Transverse colon (tissue), 4 donors: ENCODE measurements around the gene SP6. TPM values are rescaled to one million over a fixed set of nuclear protein-coding genes. Genes with fewer than 3 reads are reported as not detected.
A peak's percentile ranks its signal among the peaks of the same experiment; 100 is the strongest.

Experiments
- DNase-seq: peaks from one replicate; pipeline ENCODE4 v3.0.0-alpha.2; 2019
- H3K27ac ChIP-seq, 4 donors: fragments of 200-600 bp; sonication (generic); 2 replicates each; pipeline ENCODE4 v1.5.1; 2016 to 2018; ENCODE audit warnings: inconsistent platforms in 4 of 4
- H3K27me3 ChIP-seq: fragments of 200-600 bp; sonication (generic); 2 replicates; pipeline ENCODE4 v1.5.1; 2017; ENCODE audit warnings: inconsistent platforms
- H3K36me3 ChIP-seq, 4 donors: fragments of 200-600 bp; sonication (generic); 2 replicates each; pipeline ENCODE4 v1.5.1; 2017 to 2019; ENCODE audit warnings: inconsistent platforms in 4 of 4
- H3K4me1 ChIP-seq, 4 donors: fragments of 200-600 bp; sonication (generic); 2 replicates each; pipeline ENCODE4 v1.5.1; 2017 to 2020; ENCODE audit warnings: inconsistent platforms in 4 of 4
- H3K4me3 ChIP-seq, 4 donors: fragments of 200-600 bp; sonication (generic); 1 replicate in 1 of 4; 2 replicates in 3 of 4; pipeline versions ENCODE4 v1.5.1 to v1.6.1; 2017 to 2019; ENCODE audit warnings: inconsistent platforms in 4 of 4
- H3K9me3 ChIP-seq, 2 donors: fragments of 200-600 bp; sonication (generic); 2 replicates each; pipeline ENCODE4 v1.5.1; 2017 to 2019; ENCODE audit warnings: inconsistent platforms in 2 of 2
- EP300 ChIP-seq: sonication (generic); formaldehyde crosslinking; IDR thresholded peaks from one replicate; pipeline ENCODE4 v1.6.1; 2017; ENCODE audit warnings: antibody characterized with exemption, low read depth
- POLR2A ChIP-seq: fragments of 450-650 bp; IDR thresholded peaks from one replicate; pipeline ENCODE4 v1.6.1; 2016; ENCODE audit warnings: antibody characterized with exemption, mild to moderate bottlenecking, moderate library complexity
- POLR2AphosphoS5 ChIP-seq, 3 donors: sonication (generic); formaldehyde crosslinking; IDR thresholded peaks; one replicate each; pipeline ENCODE4 v1.6.1; 2016; ENCODE audit warnings: antibody characterized with exemption in 3 of 3
- WGBS, 2 donors: methylation state at CpG; one replicate each; pipeline ENCODE4 v1.1.5; 2018; ENCODE audit warnings: low coverage in 1 of 2; 5-methylcytosine and 5-hydroxymethylcytosine counted together
- in situ Hi-C, 4 donors: fragments of 200-750 bp; cut with MboI; loops; one replicate each; pipeline versions ENCODE4 v1.15.0 to v1.15.1; 2017; ENCODE audit warnings: low sequenced_read_pairs in 3 of 4, low pct_ligation_motif_present in 1 of 4, low pct_unique_long_range_greater_than_20kb in 1 of 4
- intact Hi-C: fragments of 100-400 bp; cut with DNase I; formaldehyde crosslinking; loops from one replicate; pipeline ENCODE4 v1.15.1; 2023; ENCODE audit warnings: low total_unique reads
- total RNA-seq, 4 donors: library from RNA; depleted of rRNA; stranded (reverse); fragments of >200 nt; gene quantifications; one replicate each; pipeline ENCODE4 v1.1.0, GENCODE V29; 2016
- TF ChIP-seq, protein P1 (sequence below), 5 experiments: fragments of 200-600 bp in 3 of 5; fragments of 450-650 bp in 2 of 5; sonication (generic) in 3 of 5; IDR thresholded peaks; 1 replicate in 2 of 5; 2 replicates in 3 of 5; pipeline ENCODE4 v1.5.1; 2016 to 2017; ENCODE audit warnings: antibody characterized with exemption in 5 of 5, inconsistent platforms in 3 of 5, mild to moderate bottlenecking in 2 of 5, moderate library complexity in 1 of 5

SP6 gene
- total RNA-seq, 4 donors from 2014 or later, result 0.40 to 5.9 (median 4.9) TPM

- Histone ChIP-seq H3K27ac (no peak overlapping the region), H3K9me3 (no peaks in the 10 kb centered on the region), H3K4me1 (peaks cover 7 to 34% (median 28%) of the 10 kb centered on the region in 4 donors), H3K4me3 (no peak overlapping the region), H3K27me3 (no peaks in the 10 kb centered on the region), H3K36me3 (no peaks in the 10 kb centered on the region)
- TF ChIP-seq EP300 (no peak), POLR2A (no peak), POLR2AphosphoS5 (IDR thresholded peaks at IDR 0.05) (no peak)
- TF ChIP-seq, protein P1, sequence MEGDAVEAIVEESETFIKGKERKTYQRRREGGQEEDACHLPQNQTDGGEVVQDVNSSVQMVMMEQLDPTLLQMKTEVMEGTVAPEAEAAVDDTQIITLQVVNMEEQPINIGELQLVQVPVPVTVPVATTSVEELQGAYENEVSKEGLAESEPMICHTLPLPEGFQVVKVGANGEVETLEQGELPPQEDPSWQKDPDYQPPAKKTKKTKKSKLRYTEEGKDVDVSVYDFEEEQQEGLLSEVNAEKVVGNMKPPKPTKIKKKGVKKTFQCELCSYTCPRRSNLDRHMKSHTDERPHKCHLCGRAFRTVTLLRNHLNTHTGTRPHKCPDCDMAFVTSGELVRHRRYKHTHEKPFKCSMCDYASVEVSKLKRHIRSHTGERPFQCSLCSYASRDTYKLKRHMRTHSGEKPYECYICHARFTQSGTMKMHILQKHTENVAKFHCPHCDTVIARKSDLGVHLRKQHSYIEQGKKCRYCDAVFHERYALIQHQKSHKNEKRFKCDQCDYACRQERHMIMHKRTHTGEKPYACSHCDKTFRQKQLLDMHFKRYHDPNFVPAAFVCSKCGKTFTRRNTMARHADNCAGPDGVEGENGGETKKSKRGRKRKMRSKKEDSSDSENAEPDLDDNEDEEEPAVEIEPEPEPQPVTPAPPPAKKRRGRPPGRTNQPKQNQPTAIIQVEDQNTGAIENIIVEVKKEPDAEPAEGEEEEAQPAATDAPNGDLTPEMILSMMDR (IDR thresholded peaks at IDR 0.05), result no peak
- WGBS, 2 donors, result 74% methylated on average over 6 of the region's 6 CpGs; no CpG with 5 or more reads in 1 of the 2 donors
- intact Hi-C loops (no loop called here), in situ Hi-C loops (loop anchor here in 1 of 4 donors (5.0 kb wide), 1 partner anchor 46 kb away; the partner anchor contains the start of gene SCRN2)
- DNase-seq, result no peak
Observed at GRCh38 chr17:47888293-47888692, 37.3 kb upstream of the SP6 start.

DNA sequence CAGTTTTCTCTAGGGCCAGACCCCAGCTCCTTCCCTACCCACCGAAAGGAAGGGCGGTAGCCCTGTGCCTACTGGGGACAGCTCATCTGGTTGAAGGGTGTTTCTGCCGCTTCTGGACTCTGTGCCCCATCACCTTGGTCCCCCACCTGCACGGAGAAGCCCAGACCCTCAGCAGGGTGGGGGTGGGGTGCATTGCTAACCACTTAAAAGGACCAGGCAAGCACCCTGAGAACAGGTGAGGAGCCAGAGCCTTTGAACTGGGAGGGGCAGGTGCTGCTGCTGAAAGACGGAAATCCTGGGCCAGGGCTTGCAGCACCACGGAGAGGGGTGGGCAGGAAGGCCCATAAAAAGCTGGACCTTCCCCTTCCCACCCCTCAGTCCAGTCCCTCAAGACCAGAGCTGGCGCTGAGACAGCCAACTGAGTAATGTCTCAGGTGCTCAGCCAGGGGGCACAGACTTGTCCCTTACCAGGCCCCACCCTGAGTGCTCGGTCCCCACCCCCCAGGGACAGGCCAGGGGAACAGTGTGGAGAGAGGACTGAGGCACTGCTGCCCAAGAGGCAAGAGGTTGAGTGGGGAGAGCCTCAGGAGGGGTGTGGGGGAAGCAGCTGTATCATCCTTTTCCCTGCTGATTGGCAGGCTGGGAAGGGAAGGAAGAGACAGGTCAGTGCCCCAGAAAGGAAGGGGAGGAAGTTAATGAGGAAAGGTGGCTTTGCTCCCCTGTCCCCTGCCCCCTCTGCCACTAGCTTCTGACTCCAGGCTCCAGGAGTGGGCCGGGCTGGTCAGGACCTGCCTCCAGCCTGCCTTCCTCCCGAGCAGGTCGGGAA lies 34.2 kb upstream of the SP6 start:
- H3K4me3 ChIP-seq, result no peak overlapping the region
- peak overlapping the region; percentile 78 to 80 (median 80) for H3K27ac ChIP-seq
- intact Hi-C loops, result no loop called here
- 33% methylated on average over 7 of the region's 11 CpGs; no CpG with 5 or more reads in 1 of the 2 donors for WGBS, 2 donors
- H3K27me3 ChIP-seq, result no peaks in the 10 kb centered on the region
- H3K9me3 ChIP-seq, result no peaks in the 10 kb centered on the region
- H3K4me1 ChIP-seq, result peaks cover 20 to 55% (median 46%) of the 10 kb centered on the region in 4 donors
- in situ Hi-C loops, result loop anchor here in 1 of 4 donors (5.0 kb wide), 1 partner anchor 43 kb away; the partner anchor contains the start of gene SCRN2
- no peaks in the 10 kb centered on the region for H3K36me3 ChIP-seq
- TF ChIP-seq, protein P1 (IDR thresholded peaks at IDR 0.05), result peak in 1 of 5 experiments; percentile 12
- TF ChIP-seq POLR2AphosphoS5 (IDR thresholded peaks at IDR 0.05), result peak in 1 of 3 donors; percentile 48
- TF ChIP-seq EP300, result no peak
- no peak for TF ChIP-seq POLR2A
- DNase-seq, result peak; percentile 74

GRCh38 chr17:47884427-47884740 lies 33.4 kb upstream of the SP6 start:
- 29% methylated on average over 5 of the region's 5 CpGs; no CpG with 5 or more reads in 1 of the 2 donors for WGBS, 2 donors
- intact Hi-C loops, result no loop called here
- H3K9me3 ChIP-seq, result no peaks in the 10 kb centered on the region
- peaks cover 20 to 55% (median 46%) of the 10 kb centered on the region in 4 donors for H3K4me1 ChIP-seq
- TF ChIP-seq POLR2A (no peak), POLR2AphosphoS5 (IDR thresholded peaks at IDR 0.05) (no peak), EP300 (no peak)
- TF ChIP-seq, protein P1 (IDR thresholded peaks at IDR 0.05), result no peak
- H3K27ac ChIP-seq, result peak overlapping the region; percentile 78 to 80 (median 80)
- H3K36me3 ChIP-seq, result no peaks in the 10 kb centered on the region
- H3K27me3 ChIP-seq, result no peaks in the 10 kb centered on the region
- DNase-seq, result no peak
- in situ Hi-C loops, result no loop called here
- H3K4me3 ChIP-seq, result no peak overlapping the region

GRCh38 chr17:47883589-47884426 lies 32.8 kb upstream of the SP6 start:
- H3K4me3 ChIP-seq, result no peak overlapping the region
- no peaks in the 10 kb centered on the region for H3K9me3 ChIP-seq
- intact Hi-C loops, result no loop called here
- peak overlapping the region; percentile 78 to 80 (median 80) for H3K27ac ChIP-seq
- no peaks in the 10 kb centered on the region for H3K27me3 ChIP-seq
- peaks cover 20 to 55% (median 46%) of the 10 kb centered on the region in 4 donors for H3K4me1 ChIP-seq
- TF ChIP-seq POLR2A, result no peak
- TF ChIP-seq EP300, result no peak
- TF ChIP-seq POLR2AphosphoS5 (IDR thresholded peaks at IDR 0.05), result no peak
- TF ChIP-seq, protein P1 (IDR thresholded peaks at IDR 0.05), result no peak
- in situ Hi-C loops, result no loop called here
- H3K36me3 ChIP-seq, result no peaks in the 10 kb centered on the region
- DNase-seq, result peak; percentile 61
- WGBS, 2 donors, result 50 to 60% methylated on average over 2 to 9 of the region's 9 CpGs
